ENCODE results near the gene GPI. TPM values are rescaled to one million over a fixed set of nuclear protein-coding genes. Genes with fewer than 3 reads are reported as not detected.
A peak's percentile ranks its signal among the peaks of the same experiment; 100 is the strongest.
"Not testable (repeated sequence)": the region's sequence is repeated elsewhere in the genome, so short reads cannot be mapped to it uniquely, and the experiment has no call there.

Gene GPI
- total RNA-seq, 1 donor from 2014 or later, result 185 TPM

- no peak for DNase-seq
These were observed 3.3 kb downstream of the GPI start for GRCh38 chr19:34368338-34368737.

DNA sequence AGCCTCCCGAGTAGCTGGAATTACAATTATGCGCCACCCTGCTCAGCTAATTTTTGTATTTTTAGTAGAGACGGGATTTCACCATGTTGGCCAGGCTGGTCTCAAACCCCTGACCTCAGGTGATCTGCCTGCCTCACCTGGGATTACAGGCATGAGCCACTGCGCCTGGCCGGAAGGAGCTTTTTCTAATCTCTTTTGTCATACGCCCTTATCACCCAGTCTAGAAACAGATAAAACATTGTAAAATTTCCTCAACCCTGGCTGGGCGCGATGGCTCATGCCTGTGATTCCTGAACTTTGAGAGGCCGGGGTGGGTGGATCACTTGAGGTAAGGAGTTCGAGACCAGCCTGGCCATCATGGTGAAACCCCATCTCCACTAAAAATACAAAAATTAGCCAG lies 4.2 kb downstream of the GPI start:
- not testable (repeated sequence) for DNase-seq

GRCh38 chr19:34370117-34370516 lies 5.1 kb downstream of the GPI start:
- no peak for DNase-seq

DNA sequence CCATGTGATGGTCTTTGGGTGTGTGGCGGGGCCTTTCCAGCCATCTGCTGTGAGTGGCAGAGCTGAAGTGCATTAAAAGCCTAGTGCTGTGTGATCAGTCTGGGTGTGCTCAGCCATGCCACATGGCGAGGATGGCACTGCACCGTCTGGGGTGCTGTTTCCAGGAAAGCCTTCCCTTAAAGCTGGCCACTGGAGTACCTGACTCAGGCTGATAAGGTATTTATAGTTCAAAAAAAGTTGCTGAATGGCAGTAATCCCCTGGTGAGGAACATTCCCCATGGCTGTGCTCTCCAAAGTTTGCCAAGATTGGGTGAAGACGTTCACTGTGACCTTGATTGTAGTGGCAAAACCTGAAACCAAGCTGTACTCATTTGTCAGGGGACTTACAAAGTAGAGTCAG lies 6.0 kb downstream of the GPI start:
- no peak for DNase-seq

GRCh38 chr19:34373601-34374288 lies 8.7 kb downstream of the GPI start:
- DNase-seq, result no peak

DNA sequence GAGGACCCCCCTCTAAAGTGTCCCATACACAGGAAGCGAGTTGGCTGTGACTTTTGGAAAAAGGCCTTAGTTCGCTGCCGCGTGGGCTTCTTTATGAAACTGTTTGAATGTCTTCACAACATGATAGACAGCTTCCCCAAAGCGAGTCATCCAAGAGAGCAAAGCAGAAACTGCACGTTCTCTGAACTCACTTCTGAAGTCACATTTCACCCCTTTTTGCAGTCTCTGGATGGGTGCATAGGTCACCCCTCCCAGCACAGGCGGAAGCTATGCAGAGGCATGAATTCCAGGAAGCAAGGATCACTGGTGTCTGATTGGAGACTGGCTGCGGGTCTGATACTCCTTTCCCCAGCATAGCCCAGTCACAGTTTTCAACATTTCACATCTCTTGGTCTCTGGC lies 10.6 kb downstream of the GPI start:
- DNase-seq, result no peak

DNA sequence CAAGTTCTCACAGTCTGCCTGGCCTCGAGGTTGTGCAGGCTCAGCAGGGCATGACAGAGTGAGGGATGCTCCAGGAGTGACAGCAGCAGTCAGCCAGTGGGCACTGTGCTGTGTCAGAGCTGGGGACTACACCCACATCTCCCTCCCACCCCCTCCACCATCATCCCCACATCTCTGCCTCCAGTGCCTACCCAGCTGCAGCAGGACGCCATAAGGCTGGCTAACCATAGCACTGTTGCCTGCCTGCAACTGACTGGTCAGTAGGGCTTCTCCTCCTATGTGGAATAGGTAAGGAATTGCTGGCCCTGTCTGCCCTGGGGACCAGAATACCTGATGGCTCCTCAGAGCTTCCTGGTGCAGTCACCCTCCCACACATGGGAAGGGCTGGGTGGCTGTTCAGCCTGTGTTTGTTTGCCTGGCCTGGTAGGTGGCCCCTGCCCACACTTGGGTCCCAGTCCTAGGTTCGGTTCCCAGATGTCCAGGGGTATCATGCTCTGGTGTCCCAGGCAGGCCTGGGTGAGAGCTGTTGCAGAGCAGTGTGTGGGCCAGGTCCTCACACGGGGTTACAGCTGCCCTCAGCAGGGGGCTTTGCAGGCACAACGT lies 15.7 kb downstream of the GPI start:
- DNase-seq, result no peak

DNA sequence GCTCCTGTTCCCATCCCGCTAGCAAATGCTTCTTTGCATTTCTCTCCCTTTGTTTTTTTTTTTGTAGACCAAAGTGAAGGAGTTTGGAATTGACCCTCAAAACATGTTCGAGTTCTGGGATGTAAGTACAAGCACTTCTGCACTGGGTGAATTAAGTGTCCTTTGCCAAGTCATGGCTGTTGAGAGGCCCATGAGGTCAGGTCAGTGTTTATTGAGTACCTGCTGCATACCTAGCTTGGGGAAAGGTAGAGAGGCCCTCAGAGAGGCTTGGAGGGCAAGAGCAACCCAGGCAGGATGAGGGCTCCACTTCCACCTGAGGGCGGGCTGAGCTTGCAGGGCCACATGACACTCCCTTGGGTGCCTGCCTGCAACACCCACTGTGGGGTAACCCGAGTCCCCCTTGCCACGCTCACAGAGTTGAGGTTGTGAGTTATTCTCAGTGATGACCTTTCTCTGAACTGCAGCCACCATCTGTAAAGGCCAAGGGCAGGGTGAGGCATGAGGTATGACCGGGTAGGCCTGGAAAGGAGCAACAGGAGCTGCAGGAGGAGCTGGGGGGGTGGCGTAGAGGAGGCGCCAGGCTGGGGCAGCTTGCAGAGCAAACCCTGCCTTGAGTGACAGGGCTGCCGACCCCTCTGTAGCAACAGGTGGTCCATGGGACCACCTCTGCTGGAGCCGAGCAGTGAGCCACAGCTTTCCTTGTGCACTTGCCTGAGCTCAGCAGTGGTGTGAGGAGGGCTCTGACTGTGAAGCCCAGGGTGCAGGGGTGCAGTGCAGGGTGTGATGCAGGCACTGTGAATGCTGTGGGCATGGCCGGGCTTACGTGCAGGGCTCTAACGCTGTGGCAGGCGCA lies 16.6 kb downstream of the GPI start:
- DNase-seq, result no peak

- no peak for DNase-seq
These were observed 17.5 kb downstream of the GPI start for GRCh38 chr19:34382471-34382870.

GRCh38 chr19:34383599-34383998 lies 18.6 kb downstream of the GPI start:
- no peak for DNase-seq

DNA sequence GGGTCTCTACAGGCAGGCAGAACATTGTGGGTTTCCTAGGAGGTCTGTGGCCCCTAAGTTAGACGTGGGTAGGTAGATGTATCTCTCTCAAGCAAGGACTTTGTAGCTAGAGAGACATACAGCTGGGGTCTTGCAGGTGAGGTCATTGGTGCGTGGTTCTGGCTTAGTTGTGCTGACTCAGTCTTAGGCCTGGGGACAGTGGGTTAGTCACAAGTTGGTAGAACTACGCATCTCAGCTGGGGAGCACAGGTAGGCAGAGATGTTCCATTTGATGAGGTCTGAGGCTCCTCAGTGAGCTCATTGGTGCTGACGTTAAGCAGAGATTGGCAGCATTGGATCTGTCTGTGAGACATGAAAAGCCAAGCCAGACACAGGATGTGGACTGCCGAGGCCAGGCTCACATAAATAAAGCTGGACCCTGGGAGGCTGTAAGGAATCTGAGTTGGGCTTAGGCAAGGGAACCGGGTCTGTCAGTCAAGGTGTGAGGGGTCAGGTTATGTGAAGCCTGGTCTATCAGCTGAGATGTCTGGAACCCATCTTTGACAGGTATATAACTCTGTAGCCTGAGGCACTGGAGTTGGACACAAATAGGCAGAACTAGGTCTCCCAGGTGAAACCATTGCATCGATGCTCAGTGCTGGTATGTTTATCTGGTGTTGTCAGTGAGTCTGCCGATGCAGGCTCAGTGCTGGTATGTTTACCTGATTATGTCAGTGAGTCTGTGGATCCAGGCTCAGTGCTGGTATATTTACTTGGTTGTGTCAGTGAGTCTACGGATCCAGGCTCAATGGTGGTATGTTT lies 21.8 kb downstream of the GPI start:
- DNase-seq, result no peak

GRCh38 chr19:34387446-34387810 lies 22.4 kb downstream of the GPI start:
- no peak for DNase-seq

- not testable (repeated sequence) for DNase-seq
These were observed 23.7 kb downstream of the GPI start for GRCh38 chr19:34388745-34389144.

GRCh38 chr19:34391813-34392212 lies 26.8 kb downstream of the GPI start:
- no peak for DNase-seq

- peak; percentile 13 for DNase-seq
These were observed 28.0 kb downstream of the GPI start for GRCh38 chr19:34393031-34393430.

DNA sequence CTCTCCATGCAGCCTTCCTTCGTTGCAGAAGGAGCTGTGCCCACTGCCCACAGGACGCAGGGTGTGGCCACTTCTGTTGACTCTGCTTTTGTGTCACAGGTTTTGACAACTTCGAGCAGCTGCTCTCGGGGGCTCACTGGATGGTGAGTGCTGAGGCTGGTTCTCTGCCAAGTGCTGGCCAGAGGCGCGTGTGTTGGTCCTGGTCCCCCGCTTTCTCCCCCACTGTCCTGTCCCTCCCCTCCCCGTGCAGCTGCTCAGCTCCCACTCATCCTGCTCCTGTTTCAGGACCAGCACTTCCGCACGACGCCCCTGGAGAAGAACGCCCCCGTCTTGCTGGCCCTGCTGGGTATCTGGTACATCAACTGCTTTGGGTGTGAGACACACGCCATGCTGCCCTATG lies 28.6 kb downstream of the GPI start:
- DNase-seq, result peak; percentile 98

DNA sequence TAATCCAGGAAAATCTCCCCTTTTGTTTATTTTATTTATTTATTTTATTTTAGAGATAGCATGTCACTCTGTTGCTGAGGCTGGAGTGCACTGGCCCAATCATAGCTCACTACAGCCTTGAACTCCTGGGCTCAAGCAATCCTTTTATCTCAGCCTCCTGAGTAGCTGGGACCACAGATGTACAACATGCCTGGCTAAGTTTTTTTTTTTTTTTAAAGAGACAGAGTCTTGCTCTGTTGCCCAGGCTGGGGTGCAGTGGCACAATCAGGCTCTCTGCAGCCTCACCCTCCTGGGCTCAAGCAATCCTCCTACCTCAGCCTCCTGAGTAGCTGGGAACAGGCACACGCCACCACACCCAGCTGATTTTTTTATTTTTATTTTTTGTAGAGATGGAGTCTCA lies 32.9 kb downstream of the GPI start:
- DNase-seq, result no peak

- no peak for DNase-seq
These were observed 34.9 kb downstream of the GPI start for GRCh38 chr19:34399886-34400285.

DNA sequence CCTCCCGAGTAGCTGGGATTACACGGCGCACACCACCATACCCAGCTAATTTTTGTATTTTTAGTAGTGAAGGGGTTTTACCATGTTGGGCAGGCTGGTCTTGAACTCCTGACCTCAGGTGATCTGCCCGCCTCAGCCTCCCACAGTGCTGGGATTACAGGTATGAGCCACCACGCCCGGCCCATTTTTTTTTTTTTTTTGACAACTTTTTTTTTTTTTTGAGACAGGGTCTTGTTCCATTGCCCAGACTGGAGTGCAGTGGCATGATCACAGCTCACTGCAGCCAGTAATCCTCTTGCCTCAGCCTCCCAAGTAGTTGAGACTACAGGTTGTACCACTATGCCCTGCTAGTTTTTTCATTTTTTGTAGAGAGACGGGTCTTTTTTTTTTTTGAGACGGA lies 35.8 kb downstream of the GPI start:
- not testable (repeated sequence) for DNase-seq

DNA sequence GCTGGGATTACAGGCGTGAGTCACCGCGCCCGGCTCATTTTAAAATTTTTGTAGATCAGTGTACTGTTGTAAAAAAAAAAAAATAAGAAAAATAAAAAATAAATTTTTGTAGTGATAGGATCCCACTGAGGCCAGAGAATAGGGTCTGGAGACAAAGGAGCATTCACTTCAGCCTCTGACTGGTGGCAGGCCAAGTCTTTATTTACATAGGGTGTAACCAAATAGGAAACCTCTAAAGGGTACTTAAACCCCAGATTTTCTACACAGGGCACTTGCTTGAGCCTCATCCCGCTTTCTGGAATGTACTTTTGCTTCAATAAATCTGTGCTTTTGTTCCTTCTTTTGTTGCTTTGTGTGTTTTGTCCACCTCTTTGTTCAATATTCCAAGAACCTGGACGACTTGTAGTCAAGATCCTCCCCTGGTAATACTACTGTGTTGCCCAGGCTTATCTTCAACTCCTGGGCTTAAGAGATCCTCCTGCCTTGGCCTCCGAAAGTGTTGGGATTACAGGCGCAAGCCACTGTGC lies 37.1 kb downstream of the GPI start:
- DNase-seq, result no peak

- DNase-seq, result no peak
These were observed 38.8 kb downstream of the GPI start for GRCh38 chr19:34403784-34404108.

GRCh38 chr19:34404109-34404909 lies 39.3 kb downstream of the GPI start, which contains the start of gene PDCD2L:
Gene PDCD2L (plus strand): TSS chr19:34404399. CDS start chr19:34404431, 32 bp downstream.
- peak; percentile 95 for DNase-seq
